Measurements from ENCODE around the gene TBC1D22A. TPM values are rescaled to one million over a fixed set of nuclear protein-coding genes. Genes with fewer than 3 reads are reported as not detected.

Gene TBC1D22A
- total RNA-seq, 1 donor from 2014 or later = 12.5 TPM

DNA sequence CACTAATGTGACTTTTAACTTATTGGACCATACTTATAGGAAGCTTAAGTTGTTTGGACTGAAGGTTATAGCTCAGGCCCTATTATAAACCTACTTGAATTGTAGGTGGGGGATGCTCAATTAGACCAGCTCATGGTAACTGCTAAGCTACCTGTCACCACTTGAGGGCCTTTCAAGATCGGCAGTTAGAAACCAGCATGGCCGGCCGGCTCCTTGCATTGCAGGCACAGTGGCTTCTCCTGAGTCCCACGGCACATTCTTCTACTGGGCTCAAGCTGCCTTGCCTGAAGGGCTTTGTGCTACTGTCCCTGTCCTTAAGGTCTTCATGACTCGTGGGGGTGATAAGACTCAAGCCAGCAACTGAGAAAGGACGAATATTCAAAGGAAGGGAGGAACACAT, 70.8 kb downstream of the TBC1D22A start:
- peak in 1 of 2 donors; percentile 43 for DNase-seq (ENCODE audit: low read depth in 2 of 2)

DNA sequence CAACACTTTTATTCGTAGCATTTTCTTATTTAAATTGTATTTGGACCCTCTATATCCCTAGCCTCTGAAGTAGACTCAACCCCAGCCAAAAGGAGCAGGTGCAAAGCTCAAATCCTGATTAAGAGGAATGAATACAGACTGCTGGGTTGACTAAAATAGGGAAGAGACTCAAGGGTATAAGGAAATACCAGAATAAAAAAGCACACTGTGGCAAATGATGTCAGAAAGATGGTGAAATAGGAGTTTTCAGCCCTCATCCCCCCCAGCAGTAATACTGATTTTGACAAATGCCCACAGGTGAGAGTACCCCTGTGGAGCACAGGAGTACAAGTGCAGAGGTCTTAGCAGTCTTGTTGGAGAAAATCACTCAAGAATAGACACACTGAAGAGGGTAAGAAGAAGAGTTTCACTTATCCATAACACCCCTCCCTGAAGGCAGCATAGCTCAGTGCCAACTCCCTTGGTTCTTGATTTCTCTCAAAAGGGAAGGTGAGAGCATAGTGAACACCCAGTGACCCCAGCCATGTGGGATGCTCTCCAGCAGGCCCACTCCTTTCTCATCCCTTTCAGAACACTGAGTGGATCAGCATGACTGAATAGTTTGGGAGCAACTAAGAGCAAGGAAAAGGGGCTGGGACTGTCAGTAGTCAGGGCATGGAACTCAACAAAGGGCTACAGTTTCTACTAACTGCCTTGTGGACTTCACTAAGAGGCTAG, 71.7 kb downstream of the TBC1D22A start:
- DNase-seq (ENCODE audit: low read depth in 2 of 2) = no peak

DNA sequence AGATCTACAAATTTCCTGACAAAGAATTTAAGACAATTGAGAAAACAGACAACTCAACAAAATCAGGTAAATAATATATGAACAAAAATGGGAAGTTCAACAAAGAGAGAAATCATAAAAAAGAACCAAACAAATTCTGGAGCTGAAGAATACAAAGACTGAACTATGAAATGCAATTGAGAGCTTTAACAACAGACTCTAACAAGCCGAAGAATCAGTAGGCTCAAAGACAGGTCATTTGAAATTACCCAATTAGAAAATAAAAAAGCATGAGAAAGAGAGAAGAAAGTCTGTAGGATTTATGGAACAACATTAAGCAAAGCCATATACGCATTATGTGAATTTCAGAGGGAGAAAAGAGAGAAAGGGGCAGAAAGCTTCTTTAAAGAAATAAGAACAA, 72.8 kb downstream of the TBC1D22A start:
- DNase-seq (ENCODE audit: low read depth in 2 of 2) = no peak

DNA sequence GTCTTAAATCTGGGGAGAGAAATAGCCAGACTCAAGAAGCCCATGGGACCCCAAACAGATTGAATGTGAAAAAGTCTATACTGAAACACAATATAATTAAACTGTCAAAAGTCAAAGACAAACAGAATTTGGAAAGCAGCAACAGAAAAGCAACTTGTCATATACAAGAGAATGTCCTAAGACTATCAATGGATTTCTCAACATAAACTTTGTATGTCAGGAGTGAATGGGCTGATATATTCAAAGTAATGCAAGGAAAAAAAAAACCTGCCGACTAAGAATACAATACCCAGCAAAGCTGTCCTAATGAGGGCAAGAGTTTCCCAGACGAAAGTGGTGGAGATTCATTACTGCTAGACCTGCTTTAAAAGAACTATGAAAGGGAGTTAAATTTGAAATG, 73.2 kb downstream of the TBC1D22A start:
- DNase-seq (ENCODE audit: low read depth in 2 of 2) = no peak

DNA sequence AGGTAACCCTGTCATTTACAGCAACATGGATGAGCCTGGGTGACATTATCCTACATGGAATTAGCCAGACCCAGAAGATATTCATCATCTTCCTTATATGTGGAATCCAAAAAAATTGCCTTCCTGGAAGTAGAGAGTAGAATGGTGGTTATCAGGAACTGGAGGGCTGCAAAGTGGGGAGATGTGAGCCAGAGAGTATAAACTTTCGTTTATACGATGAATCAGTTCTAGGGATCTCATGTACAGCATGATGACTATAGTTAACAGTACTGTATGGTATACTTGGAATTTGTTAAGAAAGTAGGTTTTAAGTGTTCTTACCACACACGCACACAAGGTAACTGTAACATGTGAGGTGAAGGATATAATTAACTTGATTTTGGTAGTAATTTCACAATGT, 79.1 kb downstream of the TBC1D22A start:
- DNase-seq (ENCODE audit: low read depth in 2 of 2) = no peak

DNA sequence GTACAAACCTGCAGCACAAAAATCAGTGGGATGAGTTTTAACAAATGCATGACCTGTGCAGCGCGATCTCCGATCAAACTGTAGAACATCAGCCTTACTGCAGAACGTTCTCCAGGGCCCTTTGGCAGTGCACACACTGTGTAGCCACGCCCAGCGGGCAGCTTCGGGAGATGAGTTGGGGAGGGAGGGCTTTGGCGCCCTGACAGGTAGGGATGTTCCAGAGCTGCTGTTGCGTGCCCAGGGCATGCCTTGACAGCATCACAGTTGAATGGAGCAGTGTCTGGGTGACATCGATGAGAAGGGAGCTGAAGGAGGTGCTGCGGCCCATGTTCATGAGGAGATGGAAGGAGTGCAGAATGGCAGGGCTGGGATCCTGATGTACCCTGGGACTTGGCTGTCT, 80.2 kb downstream of the TBC1D22A start:
- DNase-seq (ENCODE audit: low read depth in 2 of 2) = no peak

DNA sequence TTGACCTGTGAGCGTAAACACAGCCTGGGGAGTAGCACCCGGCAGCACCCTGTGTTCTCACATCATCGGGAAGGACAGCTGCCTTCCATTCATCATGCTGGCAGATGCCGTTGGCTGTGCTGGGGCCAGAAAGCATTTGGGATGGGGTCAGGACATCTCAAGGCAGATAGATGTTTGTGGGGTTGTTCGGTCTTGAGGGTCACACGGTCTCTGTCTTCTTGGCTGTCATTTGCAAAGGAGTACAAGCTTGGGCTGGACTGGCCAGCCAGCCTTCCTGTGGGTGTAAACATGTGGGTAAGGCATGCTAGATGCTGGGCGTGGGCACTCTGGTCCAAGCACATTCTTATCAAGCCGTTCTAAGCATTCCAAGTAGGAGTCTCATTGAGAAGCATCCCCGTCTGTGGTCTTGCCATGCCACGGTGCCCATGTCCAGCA, 81.4 kb downstream of the TBC1D22A start:
- no peak for DNase-seq (ENCODE audit: low read depth in 2 of 2)

DNA sequence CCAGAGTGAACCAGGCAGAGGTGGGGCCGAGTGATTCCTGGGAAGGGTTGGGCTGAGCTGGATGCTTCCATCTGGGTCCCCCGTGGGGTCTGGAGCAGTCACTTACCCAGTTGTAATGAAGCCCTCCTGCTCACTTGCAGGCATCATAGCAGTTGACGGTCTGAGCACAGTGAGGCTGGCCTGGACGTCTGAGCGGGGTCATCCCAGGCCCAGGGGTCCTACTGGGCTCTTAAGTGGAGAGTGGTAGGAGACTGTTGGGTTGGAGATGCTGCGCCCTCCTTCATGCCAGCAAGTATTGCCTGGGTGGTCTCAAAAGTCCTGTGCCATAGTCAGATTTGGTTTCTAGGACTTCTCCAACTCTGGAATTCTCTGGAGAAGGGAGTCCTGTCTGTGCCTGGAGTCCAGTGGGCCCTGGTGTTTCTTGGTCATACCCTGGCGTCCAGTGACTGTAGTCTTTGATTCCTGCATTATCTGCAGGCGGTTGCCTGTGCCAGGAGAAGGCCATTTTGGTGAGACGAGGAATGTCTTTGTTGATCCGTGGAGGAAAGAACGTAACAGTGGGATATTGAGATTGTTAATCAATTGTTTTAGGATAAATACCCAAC, 82.3 kb downstream of the TBC1D22A start:
- DNase-seq (ENCODE audit: low read depth in 2 of 2) = no peak

DNA sequence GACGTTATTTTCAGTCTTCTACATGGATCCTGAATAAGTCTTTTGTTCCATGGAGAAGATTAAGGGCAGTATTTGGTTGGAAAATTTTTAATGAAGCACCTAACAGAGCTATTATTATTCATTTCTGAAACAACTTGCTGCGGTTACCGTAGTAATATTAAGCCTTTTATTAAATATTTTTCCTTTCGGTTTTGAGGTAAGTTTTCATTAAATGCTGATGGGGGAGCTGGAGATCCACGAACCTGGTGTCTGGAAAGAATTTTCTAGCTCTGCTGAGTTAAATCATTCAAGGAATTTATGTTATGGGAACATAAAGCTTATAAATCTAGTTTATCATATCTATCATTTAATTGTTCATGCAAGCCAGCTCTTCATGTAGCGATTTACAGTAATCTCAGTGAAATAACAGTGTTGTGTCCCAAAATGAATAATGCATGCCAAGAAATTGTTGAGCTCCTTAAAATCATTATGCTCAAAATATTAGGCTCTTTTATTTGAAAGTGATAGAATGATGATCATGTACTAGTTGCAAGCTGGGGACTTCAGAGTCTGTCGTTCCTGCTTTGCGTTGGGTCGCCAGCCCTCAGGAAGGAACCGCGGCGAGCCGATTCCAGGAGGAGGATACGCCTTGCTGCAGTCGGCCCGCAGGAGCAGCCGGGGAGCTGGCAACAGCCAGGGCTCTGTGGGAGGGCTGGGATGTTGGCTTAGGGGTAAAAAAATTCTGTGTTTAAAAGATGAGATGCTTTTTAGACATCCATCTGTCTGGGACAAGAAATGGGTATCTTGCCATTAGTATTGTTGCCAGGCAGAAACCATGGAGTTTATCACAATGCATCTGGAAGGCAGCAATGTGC, 83.1 kb downstream of the TBC1D22A start:
- peak; percentile 42 to 56 for DNase-seq (ENCODE audit: low read depth in 2 of 2)

DNA sequence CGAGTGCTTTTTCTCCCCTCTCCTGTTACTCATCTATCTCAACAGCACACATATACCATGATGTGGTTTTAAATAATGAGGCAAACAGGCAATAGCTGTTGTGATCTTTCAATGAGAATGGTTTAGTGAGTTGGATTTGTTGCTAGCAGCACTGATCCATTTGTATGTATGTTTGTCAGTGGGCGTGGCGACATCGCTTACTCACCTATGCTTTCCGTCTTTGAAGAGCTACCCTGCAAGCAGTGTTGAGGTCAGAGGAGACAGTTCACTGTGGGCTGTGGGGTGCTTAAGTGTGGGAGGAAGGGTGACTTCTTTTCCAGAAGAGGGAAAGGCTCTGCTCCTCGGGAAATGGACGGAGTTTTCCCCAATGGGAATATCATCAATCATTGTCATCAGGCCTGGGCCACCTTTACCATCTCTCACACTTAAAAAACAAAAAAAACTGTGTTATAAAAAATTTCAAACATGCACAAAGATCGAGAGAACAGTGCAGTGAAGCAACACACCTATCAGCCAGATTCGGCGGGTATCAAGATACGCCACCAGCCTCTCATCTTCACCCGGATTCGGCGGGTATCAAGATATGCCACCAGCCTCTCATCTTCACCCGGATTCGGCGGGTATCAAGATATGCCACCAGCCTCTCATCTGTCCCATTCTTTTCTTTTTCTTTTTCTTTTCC, 83.8 kb downstream of the TBC1D22A start:
- DNase-seq (ENCODE audit: low read depth in 2 of 2) = peak in 1 of 2 donors; percentile 19

DNA sequence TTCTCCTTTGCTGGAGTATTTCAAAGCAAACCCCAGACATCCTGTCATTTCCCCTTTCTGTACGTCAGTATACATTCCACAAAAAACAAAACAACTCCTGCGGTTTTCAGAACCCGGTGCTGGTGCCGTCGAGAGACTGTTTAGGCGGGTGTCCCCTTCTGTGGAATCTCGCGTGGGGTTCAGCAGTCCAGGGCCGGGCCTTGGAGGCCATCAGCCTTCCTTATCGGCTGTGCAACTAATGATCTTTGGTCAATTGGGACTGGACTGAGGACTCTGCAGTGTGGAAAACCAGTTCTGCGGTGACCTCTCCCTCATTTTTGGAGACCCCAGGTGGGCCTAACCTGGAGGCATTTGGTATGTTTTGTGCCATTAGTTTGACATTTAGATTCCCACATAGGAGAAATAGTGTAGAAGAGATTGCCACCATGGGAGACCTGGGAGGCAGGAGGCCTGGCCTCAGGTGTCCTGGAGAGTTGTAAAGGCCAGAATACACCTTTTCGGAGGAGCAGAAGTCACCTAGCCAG, 84.4 kb downstream of the TBC1D22A start:
- DNase-seq (ENCODE audit: low read depth in 2 of 2) = no peak

DNA sequence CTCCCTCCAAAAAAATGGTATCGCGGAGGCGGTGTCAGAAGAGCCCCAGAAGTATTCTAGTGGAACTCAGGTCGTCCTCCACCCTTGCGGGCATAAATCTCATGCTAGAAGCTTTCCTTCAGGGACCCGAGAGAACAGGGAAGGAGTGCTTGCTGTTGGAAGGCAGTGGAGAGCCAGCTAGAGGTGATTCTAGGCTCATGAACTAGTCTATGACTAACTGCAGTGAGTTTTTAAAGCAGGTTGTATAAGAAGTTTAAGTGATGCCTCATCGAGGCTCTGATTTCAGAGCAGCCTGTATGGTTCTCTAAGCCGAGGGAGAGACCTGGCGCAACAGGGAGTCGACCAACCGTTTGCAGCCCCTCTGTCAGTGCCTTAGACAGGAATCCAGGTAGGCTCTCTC, 85.7 kb downstream of the TBC1D22A start:
- DNase-seq (ENCODE audit: low read depth in 2 of 2) = no peak

DNA sequence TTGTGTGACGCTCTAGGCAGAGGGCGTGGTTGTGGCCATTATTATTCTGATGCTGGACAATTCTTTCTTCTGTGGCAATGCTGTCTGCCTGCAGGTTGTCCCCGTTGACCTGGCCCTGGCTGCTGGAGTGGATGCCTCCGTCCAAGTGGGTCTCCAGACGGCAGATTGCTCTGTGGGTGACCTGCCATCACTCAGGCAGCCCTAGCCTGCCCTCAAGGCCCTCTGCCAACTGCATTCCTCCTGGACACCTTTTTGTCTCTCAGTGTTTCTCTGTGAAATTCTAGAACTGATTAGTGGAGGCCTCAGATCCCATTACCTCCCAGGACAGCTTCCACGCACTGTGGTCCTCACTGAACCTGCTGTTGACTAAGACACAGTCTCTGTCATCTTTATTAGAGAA, 86.7 kb downstream of the TBC1D22A start:
- no peak for DNase-seq (ENCODE audit: low read depth in 2 of 2)

DNA sequence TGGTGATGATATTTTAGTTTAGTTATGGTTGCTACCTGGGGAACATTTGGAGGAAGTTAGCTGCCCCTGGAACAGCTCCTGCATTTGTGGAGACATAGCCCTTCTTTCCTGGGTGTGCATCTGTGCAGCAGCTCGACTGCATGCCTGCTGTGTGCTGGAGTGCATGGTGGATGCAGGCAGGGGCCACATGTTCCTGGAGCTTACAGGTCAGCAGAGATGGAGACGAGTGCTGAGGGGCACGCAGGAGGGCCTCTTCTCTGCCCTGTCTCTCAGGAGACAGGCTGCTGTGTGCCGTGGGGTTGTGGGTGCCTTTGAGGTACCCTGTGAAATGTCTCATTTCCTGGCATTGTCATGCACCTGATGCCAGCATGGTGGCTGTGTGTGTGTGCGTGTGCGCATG, 87.5 kb downstream of the TBC1D22A start:
- DNase-seq (ENCODE audit: low read depth in 2 of 2) = no peak

DNA sequence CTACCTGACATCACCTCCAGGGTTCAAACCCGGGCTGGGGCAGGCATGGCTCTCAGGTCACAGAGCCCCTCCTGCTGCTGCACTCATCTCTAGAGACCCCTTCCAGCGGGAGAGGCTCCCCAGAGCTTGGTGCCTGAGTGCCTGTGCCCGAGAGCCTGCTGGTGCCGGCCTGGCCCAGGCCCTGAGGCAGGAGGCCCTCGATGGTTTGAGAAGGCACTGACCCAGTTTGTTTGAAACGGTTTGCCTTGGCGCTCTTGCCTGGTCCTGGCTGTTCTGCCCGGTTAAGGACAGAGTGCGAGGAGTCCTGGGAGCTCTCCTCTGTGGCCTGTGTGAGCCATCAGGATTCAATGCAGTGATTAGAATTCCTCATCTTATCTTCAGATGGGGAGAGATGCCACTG, 88.9 kb downstream of the TBC1D22A start:
- DNase-seq (ENCODE audit: low read depth in 2 of 2) = no peak

DNA sequence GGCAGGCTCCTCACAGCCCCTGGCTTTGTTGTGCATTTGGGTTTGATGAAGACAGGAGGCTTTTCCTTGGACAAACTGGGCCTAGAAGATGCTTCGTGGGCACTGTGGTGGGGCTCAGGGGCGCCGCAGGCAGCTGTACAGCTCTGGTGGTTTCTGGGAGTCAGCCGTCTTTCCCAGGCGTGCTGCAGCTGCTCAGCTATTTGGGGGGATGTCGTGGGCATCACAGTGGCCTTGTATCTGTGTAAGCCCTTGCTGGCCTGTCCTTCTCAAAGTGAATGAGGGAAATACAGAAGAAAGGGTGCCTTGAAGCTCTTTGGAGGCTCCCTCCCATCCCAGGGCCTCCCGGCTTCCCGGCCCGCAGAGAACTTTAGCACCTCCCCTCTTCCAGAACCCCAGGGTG, 89.5 kb downstream of the TBC1D22A start:
- DNase-seq (ENCODE audit: low read depth in 2 of 2) = no peak

DNA sequence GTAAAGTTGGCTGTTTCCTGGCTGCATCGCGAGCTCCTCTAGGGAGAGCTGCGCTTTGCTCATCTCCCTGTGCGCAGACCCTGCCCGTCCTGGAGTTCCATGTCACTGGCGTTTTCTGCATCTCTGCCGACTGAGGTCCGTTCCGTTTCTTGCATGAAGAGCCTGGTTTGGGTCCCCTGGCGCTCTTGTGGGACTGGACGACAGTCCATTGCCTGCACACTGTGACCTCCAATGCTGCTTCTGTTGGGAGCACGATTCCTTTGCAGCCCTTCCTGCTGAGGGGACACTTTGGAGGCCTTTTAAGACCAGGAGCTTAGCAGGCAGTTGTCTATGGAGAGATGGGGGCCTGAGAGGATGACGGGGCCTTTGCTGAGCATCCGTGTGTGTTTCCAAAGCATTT, 90.3 kb downstream of the TBC1D22A start:
- DNase-seq (ENCODE audit: low read depth in 2 of 2) = no peak

DNA sequence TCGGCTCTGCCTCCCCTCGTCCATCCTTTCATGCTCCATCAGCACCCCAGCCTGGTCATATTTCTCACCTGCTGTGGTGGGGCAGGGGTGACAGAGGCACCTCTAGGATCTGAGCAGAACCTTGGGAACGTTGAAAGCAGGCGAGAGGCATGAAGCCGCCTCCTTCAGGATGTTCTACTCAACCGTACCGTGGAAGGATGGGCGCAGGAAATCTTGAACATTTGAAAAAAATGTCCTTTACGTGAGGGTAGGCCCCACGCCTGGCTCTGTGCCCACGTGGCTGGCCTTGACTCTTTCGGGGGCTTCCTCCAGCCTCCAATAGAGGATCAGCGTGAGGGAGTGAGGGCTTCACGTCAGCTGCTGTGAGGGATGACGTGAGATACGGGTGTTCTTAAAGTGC, 90.7 kb downstream of the TBC1D22A start:
- DNase-seq (ENCODE audit: low read depth in 2 of 2) = no peak

DNA sequence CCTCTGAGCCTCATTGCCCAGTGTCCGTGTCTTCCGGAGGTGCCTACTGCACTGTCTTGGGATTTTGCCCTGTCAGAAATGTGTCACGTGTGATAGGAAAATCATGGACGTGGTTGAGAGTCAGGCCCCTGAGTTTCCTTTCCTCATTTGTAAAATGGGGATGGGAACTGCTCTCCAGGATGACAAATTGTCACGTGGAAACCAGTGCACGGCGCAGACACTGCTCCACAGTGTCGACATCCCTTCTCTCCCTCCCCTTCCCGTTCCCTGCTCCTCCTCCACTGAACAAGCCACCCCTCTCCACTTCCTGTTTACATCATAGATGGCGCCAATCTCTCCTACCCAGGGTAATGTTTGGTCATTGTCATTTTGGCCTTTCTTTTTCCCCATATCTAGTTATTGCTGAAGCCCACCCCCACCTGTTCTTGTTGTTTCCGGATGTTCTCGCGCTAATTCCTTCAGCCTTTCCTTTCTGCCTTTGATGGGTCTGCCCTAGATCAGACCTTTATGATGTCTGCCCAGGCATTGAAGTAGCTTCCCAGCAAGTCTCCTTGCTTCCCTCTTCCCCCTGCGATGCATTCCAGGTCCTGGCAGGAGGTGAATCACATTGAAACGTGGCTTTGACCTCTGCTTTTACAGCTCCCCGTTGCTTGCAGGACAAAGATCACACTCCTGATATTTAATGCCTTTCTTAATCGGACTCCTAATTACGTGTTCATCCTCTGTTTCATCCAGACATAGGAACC, 91.8 kb downstream of the TBC1D22A start:
- DNase-seq (ENCODE audit: low read depth in 2 of 2) = peak; percentile 90 to 91

DNA sequence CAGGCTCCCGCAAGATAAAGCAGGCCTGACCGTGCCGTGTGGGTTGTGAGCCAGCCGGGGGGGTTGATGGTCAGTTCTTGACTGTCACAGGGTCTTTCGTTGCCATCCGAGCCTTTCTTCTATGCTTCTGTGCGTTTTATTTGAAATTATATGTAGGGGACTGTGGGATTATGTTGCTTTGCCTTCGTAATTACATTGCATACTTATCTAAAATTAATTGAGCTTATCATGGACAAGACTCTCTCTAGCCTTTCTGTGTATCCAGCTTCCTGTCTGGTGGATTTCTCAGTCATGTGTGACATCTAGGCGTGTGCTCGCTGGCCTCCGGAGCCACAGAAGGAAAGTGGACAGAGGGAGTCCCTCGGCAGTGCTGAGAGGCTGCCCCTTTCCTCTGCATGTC, 93.2 kb downstream of the TBC1D22A start:
- DNase-seq (ENCODE audit: low read depth in 2 of 2) = no peak

DNA sequence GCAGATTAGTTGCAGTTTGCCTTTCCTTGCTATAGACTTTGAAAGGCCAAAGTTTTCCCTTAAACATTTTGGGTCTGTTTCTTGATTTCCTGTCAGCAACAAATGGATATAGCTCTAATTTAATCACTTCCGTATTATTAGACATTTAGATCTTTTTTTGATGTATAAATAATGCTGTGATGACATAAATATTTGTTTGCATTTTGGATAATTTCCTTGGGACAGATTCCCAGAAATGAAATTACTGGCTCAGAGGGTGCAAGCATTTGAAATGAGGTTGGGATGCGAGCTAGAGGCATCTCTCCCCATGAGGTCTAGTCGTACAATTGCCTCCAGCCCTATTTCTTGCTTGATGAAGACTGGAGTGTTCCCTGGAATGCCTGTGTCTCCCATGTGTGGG, 94.2 kb downstream of the TBC1D22A start:
- no peak for DNase-seq (ENCODE audit: low read depth in 2 of 2)

All from dermis microvascular lymphatic vessel endothelial cell (primary cell).